Measurements from ENCODE around the gene VTI1A. TPM values are rescaled to one million over a fixed set of nuclear protein-coding genes. Genes with fewer than 3 reads are reported as not detected.

Gene VTI1A
- total RNA-seq, 1 experiment from 2014 or later, result 22.0 TPM

GRCh38 chr10:112810711-112811151 is 363.7 kb downstream of the VTI1A start:
- Histone ChIP-seq H3K27ac (ENCODE audit: insufficient read length, low read depth, low read length) (no peak overlapping the region), H2BK120ac (ENCODE audit: low read depth, low read length, poor library complexity, severe bottlenecking) (no peak overlapping the region), H3K9ac (ENCODE audit: extremely low read depth, insufficient read length, low read length) (no peak overlapping the region), H2AFZ (ENCODE audit: low read length) (no peak overlapping the region), H3K27me3 (ENCODE audit: insufficient read depth, low read length) (no peaks in the 10 kb centered on the region; the same call in 1 of the 2 replicates), H3K18ac (ENCODE audit: insufficient read length, low read depth, low read length) (peak overlapping the region; percentile 41), H3K79me1 (ENCODE audit: insufficient read depth, low read depth, low read length, poor library complexity, severe bottlenecking) (no peaks in the 10 kb centered on the region), H3K4ac (ENCODE audit: low read depth, low read length) (no peak overlapping the region), H2BK15ac (ENCODE audit: low read depth, low read length) (peak overlapping the region; percentile 53; the same call in 1 of the 2 replicates), H3K9me3 (ENCODE audit: control insufficient read depth, low read depth, low read length) (no peaks in the 10 kb centered on the region), H3K4me1 (ENCODE audit: insufficient read depth, low read length) (peaks cover 26% of the 10 kb centered on the region), H3T11ph (ENCODE audit: low read length) (no peak overlapping the region), H2BK12ac (ENCODE audit: insufficient read length, low read depth, low read length) (peak overlapping the region; percentile 95), H3K4me2 (ENCODE audit: insufficient read depth, insufficient read length, low read length) (no peak overlapping the region), H3K56ac (ENCODE audit: insufficient read length, low read depth, low read length) (no peak overlapping the region), H4K91ac (ENCODE audit: insufficient read length, low read depth, low read length) (no peak overlapping the region), H4K20me1 (ENCODE audit: control insufficient read depth, insufficient read depth, insufficient read length) (no peaks in the 10 kb centered on the region), H3K23me2 (ENCODE audit: insufficient read length, low read depth, low read length, poor library complexity, severe bottlenecking) (no peaks in the 10 kb centered on the region), H3K79me2 (ENCODE audit: insufficient read depth, low read length) (no peaks in the 10 kb centered on the region), H3K14ac (ENCODE audit: insufficient read depth, low read length) (no peak overlapping the region), H3K23ac (ENCODE audit: insufficient read length, low read depth, low read length) (no peak overlapping the region), H2AK5ac (ENCODE audit: insufficient read length, low read length) (peak overlapping the region; percentile 22), H2BK20ac (ENCODE audit: low read depth, low read length, poor library complexity, severe bottlenecking) (peak overlapping the region; percentile 85), H4K8ac (replicated peaks; ENCODE audit: insufficient read length, low read depth, low read length) (no peak overlapping the region), H2BK5ac (ENCODE audit: insufficient read length, low read length) (no peak overlapping the region), H4K5ac (ENCODE audit: insufficient read length, low read depth, low read length) (no peak overlapping the region)
- TF ChIP-seq CTCF (conservative IDR thresholded peaks at IDR 0.05), result no peak
- H3K4me3 Mint-ChIP-seq, result no peak overlapping the region; a peak in 1 of 5 replicates
- H3K36me3 Mint-ChIP-seq (ENCODE audit: insufficient read depth in 1 of 3, low read depth in 3 of 3), result peaks cover 6 to 13% (median 8%) of the 10 kb centered on the region in 3 experiments; a peak in 6 of 7 replicates
- peaks cover 14% of the 10 kb centered on the region for H3K27me3 Mint-ChIP-seq (ENCODE audit: low read depth)
- no peak overlapping the region for H3K27ac Mint-ChIP-seq
- WGBS (ENCODE audit: extremely low coverage, insufficient read length, low lambda C conversion rate), result no CpG with 5 or more reads among the region's 10 CpGs
- peaks cover 66% of the 10 kb centered on the region in 2 experiments for H3K4me1 Mint-ChIP-seq
- peaks cover 0 to 4% of the 10 kb centered on the region in 2 experiments; a peak in 1 of 5 replicates for H3K9me3 Mint-ChIP-seq
- peak; percentile 20 for DNase-seq

Data from H9 (cell line).